SK-N-SH treated with all-trans-retinoic acid at 6 μM for 48 hours (cell line): ENCODE data around the gene SEL1L.
"Not testable (repeated sequence)": the region's sequence is repeated elsewhere in the genome, so short reads cannot be mapped to it uniquely, and the experiment has no call there.

Source experiments
- ARNTL ChIP-seq: fragments of 450-650 bp; formaldehyde crosslinking; IDR thresholded peaks from 2 replicates; pipeline ENCODE4 v1.5.0; 2020; ENCODE audit warnings: low read depth, mild to moderate bottlenecking, moderate library complexity, borderline replicate concordance
- GLIS3 ChIP-seq: fragments of 250-450 bp; sonication (Bioruptor Pico); IDR thresholded peaks from 2 replicates; pipeline ENCODE4 v1.5.0; 2020; ENCODE audit warnings: mild to moderate bottlenecking, moderate library complexity
- RARB ChIP-seq: fragments of 250-450 bp; sonication (Bioruptor Pico); IDR thresholded peaks from 2 replicates; pipeline ENCODE4 v1.8.0; 2021; ENCODE audit warnings: mild to moderate bottlenecking, moderate library complexity
- TCF4 ChIP-seq: fragments of 250-450 bp; sonication (Bioruptor Pico); IDR thresholded peaks from 2 replicates; pipeline ENCODE4 v1.8.0; 2021; ENCODE audit warnings: mild to moderate bottlenecking, moderate library complexity, borderline replicate concordance
- TOX ChIP-seq: fragments of 250-450 bp; sonication (Bioruptor Pico); IDR thresholded peaks from 2 replicates; pipeline ENCODE4 v1.8.0; 2021; ENCODE audit warnings: mild to moderate bottlenecking, moderate library complexity, borderline replicate concordance
- ZC3H10 ChIP-seq: fragments of 250-450 bp; sonication (Bioruptor Pico); IDR thresholded peaks from 2 replicates; pipeline ENCODE4 v1.5.1; 2021; ENCODE audit warnings: mild to moderate bottlenecking, moderate library complexity
- ZFP30 ChIP-seq: fragments of 450-650 bp; formaldehyde crosslinking; IDR thresholded peaks from 2 replicates; pipeline ENCODE4 v1.5.0; 2022; ENCODE audit warnings: mild to moderate bottlenecking, moderate library complexity
- ZNF70 ChIP-seq: fragments of 450-650 bp; formaldehyde crosslinking; IDR thresholded peaks from 2 replicates; pipeline ENCODE4 v1.5.0; 2020; ENCODE audit warnings: mild to moderate bottlenecking, moderate library complexity

- not testable (repeated sequence) for TF ChIP-seq ZFP30 (CRISPR knock-in tag); RARB; GLIS3; ZC3H10 (CRISPR knock-in tag); ARNTL (CRISPR knock-in tag); ZNF70 (CRISPR knock-in tag); TCF4; TOX
Measured at GRCh38 chr14:81515927-81516326, 17.7 kb downstream of the SEL1L start.
